HUES48 (cell line): ENCODE data around the gene SERAC1.

Experiments used
- H3K27ac ChIP-seq: one replicate; pipeline ENCODE4 v1.7.0; 2013; ENCODE audit warnings: low read depth, low read length, inconsistent platforms
- H3K27me3 ChIP-seq: 2 replicates; pipeline ENCODE4 v1.6.1; 2013; ENCODE audit warnings: mild to moderate bottlenecking, low read length; ENCODE audit not compliant: control insufficient read depth, insufficient read depth
- H3K36me3 ChIP-seq: 2 replicates; pipeline ENCODE4 v1.6.1; 2013; ENCODE audit warnings: low read length; ENCODE audit not compliant: control insufficient read depth, insufficient read depth
- H3K4me1 ChIP-seq: 2 replicates; pipeline ENCODE4 v1.6.1; 2013; ENCODE audit warnings: mild to moderate bottlenecking, low read length; ENCODE audit not compliant: control insufficient read depth, insufficient read depth
- H3K4me3 ChIP-seq: 2 replicates; pipeline ENCODE4 v1.5.1; 2013; ENCODE audit warnings: mild to moderate bottlenecking, low read depth, low read length
- H3K9ac ChIP-seq: 2 replicates; pipeline ENCODE4 v1.6.1; 2013; ENCODE audit warnings: mild to moderate bottlenecking, low read depth, low read length, moderate library complexity
- H3K9me3 ChIP-seq: 2 replicates; pipeline ENCODE4 v1.6.1; 2013; ENCODE audit warnings: low read length; ENCODE audit not compliant: control insufficient read depth, insufficient read depth

Gene SERAC1

DNA sequence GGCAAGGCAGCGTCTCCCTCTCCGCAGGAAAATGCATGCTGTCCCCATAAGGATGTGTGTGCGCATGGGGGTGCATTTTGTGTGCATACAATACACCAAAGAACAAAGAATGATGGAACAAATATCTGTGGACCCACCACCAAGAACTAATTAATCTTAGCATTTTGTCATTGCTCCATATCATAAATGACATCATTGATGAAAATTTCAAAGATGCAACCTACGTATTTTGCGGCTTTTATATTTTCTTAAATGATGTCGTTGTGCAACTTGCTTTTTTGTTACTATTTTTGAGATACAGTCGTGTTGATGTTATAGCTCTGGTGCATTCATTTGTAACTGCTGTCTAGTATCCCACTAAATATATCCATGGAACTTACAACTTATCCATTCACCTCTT, 89.7 kb downstream of the SERAC1 start:
- Histone ChIP-seq H3K36me3 (peaks cover 26% of the 10 kb centered on the region), H3K27ac (no peak overlapping the region)

GRCh38 chr6:158077676-158078075, 90.4 kb downstream of the SERAC1 start:
- Histone ChIP-seq H3K4me3 (no peak overlapping the region), H3K9ac (no peak overlapping the region), H3K27me3 (no peaks in the 10 kb centered on the region), H3K9me3 (no peaks in the 10 kb centered on the region), H3K36me3 (peaks cover 23% of the 10 kb centered on the region), H3K4me1 (no peaks in the 10 kb centered on the region), H3K27ac (no peak overlapping the region)

More for the DNA sequence above, 89.7 kb downstream of the SERAC1 start:
- Histone ChIP-seq H3K4me1 (no peaks in the 10 kb centered on the region), H3K4me3 (no peak overlapping the region), H3K27me3 (no peaks in the 10 kb centered on the region), H3K9ac (no peak overlapping the region), H3K9me3 (no peaks in the 10 kb centered on the region)

DNA sequence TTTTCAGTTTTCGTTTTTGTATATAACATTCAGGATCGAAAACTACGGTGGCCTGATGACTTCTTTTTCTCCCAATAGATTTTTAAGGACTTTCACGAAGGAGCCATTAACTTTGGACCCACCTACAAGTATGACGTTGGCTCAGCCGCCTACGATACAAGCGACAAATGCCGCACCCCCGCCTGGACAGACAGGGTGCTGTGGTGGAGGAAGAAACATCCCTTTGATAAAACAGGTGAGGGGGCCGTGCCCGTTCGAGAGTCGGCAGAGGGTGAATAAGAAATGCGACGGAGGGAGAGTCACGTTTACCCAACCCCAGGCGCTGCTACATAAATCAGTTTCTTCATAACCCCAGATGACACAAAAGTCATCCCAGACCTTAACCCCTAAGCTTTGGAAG, 91.5 kb downstream of the SERAC1 start:
- no peak overlapping the region for H3K9ac ChIP-seq
- H3K4me3 ChIP-seq, result no peak overlapping the region
- no peaks in the 10 kb centered on the region for H3K9me3 ChIP-seq
- peaks cover 23% of the 10 kb centered on the region for H3K36me3 ChIP-seq
- H3K27ac ChIP-seq, result no peak overlapping the region
- H3K4me1 ChIP-seq, result no peaks in the 10 kb centered on the region
- no peaks in the 10 kb centered on the region for H3K27me3 ChIP-seq

- Histone ChIP-seq H3K9ac (no peak overlapping the region), H3K27me3 (no peaks in the 10 kb centered on the region), H3K4me3 (no peak overlapping the region), H3K36me3 (peaks cover 17% of the 10 kb centered on the region), H3K9me3 (no peaks in the 10 kb centered on the region), H3K4me1 (no peaks in the 10 kb centered on the region), H3K27ac (no peak overlapping the region)
These were observed 94.3 kb downstream of the SERAC1 start for GRCh38 chr6:158073776-158074175.

DNA sequence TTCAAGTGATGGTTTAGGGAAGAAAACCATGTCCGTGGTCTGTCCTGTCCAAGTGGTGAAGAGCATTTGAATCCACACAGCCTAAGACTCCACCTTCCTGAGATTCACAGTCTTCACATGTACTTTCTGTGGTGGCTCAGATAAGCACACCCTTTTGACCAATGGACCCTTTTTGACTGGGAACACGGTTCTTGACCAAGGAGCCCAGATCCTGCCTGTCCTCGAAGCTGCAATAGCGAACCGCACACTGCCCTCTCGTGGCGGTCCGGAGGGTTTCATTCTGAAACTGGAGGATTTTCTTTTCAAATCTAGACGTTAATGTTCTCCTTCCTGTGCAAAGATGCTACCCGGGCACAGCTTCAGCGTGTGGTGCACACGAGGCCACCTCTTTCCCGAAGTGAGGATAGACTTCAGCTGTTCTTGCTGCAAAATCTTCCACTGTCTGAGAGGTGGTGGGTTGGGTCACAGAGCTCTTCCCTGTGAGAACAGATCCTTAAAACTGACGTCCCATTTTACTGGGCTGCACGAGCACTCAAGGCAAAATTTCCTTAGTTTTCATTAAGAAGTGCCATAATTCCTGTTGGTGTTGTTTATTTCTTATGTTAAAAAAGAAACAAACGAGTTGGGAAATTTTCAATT, 95.9 kb downstream of the SERAC1 start:
- H3K27ac ChIP-seq, result no peak overlapping the region

GRCh38 chr6:158071121-158072082, 96.7 kb downstream of the SERAC1 start:
- no peaks in the 10 kb centered on the region for H3K9me3 ChIP-seq
- H3K27me3 ChIP-seq, result no peaks in the 10 kb centered on the region
- H3K4me1 ChIP-seq, result no peaks in the 10 kb centered on the region
- H3K36me3 ChIP-seq, result peaks cover 9% of the 10 kb centered on the region
- no peak overlapping the region for H3K4me3 ChIP-seq
- no peak overlapping the region for H3K9ac ChIP-seq
- H3K27ac ChIP-seq, result no peak overlapping the region

More for the DNA sequence above, 95.9 kb downstream of the SERAC1 start:
- Histone ChIP-seq H3K9me3 (no peaks in the 10 kb centered on the region), H3K9ac (no peak overlapping the region), H3K4me3 (no peak overlapping the region), H3K4me1 (no peaks in the 10 kb centered on the region), H3K36me3 (peaks cover 9% of the 10 kb centered on the region), H3K27me3 (no peaks in the 10 kb centered on the region)

- Histone ChIP-seq H3K27me3 (no peaks in the 10 kb centered on the region), H3K4me3 (no peak overlapping the region), H3K36me3 (peaks cover 15% of the 10 kb centered on the region; the same call in 1 of the 2 replicates), H3K9me3 (no peaks in the 10 kb centered on the region), H3K9ac (no peak overlapping the region), H3K4me1 (no peaks in the 10 kb centered on the region), H3K27ac (no peak overlapping the region)
These were observed 97.5 kb downstream of the SERAC1 start for GRCh38 chr6:158070513-158070912.

DNA sequence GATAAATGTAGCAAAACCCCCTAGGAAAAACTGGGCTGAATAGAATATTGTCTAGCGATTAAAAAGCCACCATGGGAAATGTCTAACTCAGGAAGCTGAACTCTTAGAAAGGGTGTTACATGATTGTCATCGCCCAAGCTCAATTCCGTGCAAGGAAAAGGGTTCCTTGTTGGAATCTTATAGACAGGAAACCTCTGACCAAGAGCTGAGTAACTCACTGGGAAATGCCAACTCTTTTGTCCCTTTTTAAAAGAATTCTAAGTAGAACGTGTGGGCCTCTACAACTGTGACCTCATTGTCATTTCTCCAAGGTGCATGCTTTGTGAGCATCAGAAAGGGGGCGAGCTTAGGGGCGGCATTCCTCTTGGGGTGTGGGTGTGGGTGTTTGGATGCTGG, 98.3 kb downstream of the SERAC1 start:
- H3K4me3 ChIP-seq, result no peak overlapping the region
- H3K9ac ChIP-seq, result no peak overlapping the region
- H3K4me1 ChIP-seq, result no peaks in the 10 kb centered on the region
- no peak overlapping the region for H3K27ac ChIP-seq
- H3K27me3 ChIP-seq, result no peaks in the 10 kb centered on the region
- H3K36me3 ChIP-seq, result peaks cover 16% of the 10 kb centered on the region
- no peaks in the 10 kb centered on the region for H3K9me3 ChIP-seq

- Histone ChIP-seq H3K9me3 (no peaks in the 10 kb centered on the region), H3K36me3 (peaks cover 19% of the 10 kb centered on the region), H3K4me1 (no peaks in the 10 kb centered on the region), H3K27ac (no peak overlapping the region), H3K9ac (no peak overlapping the region), H3K4me3 (no peak overlapping the region), H3K27me3 (no peaks in the 10 kb centered on the region)
These were observed 98.9 kb downstream of the SERAC1 start for GRCh38 chr6:158068893-158069799.

GRCh38 chr6:158068156-158068892, 99.7 kb downstream of the SERAC1 start:
- no peak overlapping the region for H3K9ac ChIP-seq
- no peaks in the 10 kb centered on the region for H3K9me3 ChIP-seq
- no peak overlapping the region for H3K4me3 ChIP-seq
- H3K27me3 ChIP-seq, result no peaks in the 10 kb centered on the region
- no peak overlapping the region for H3K27ac ChIP-seq
- H3K36me3 ChIP-seq, result peaks cover 19% of the 10 kb centered on the region
- H3K4me1 ChIP-seq, result no peaks in the 10 kb centered on the region
